ENCODE data around the gene LSAMP. TPM values are rescaled to one million over a fixed set of nuclear protein-coding genes. Genes with fewer than 3 reads are reported as not detected.

The LSAMP gene
- total and polyA plus RNA-seq, 2 of the 4 experiments (the other 2 are of a cell fraction) = 7.9 to 8.0 TPM

GRCh38 chr3:115822579-115822978 lies 622.7 kb downstream of the LSAMP start:
- H2AK9ac ChIP-seq (replicated peaks; ENCODE audit: low read depth, low read length, poor library complexity) = no peak overlapping the region
- no peak overlapping the region for H2BK120ac ChIP-seq (ENCODE audit: low read depth, low read length)
- H3K4me2 ChIP-seq (ENCODE audit: low read depth, low read length) = no peak overlapping the region
- WGBS, 2 experiments (ENCODE audit: extremely low coverage in 2 of 2, insufficient read length in 1 of 2) = no CpG with 5 or more reads among the region's 3 CpGs
- in situ Hi-C loops (cut with MboI; ENCODE audit: low sequenced_read_pairs) = loop anchor here (25.0 kb wide), 2 partner anchors 985 to 1460 kb away; no protein-coding TSS in a partner anchor
- H2BK5ac ChIP-seq (ENCODE audit: low read depth, low read length, poor library complexity, severe bottlenecking) = no peak overlapping the region
- CTCF ChIA-PET = interaction anchor here (1.2 kb wide), 1 partner anchor 15 kb away, joined by 3 read pairs; no protein-coding TSS in a partner anchor
- H3K9ac ChIP-seq (ENCODE audit: low read depth, low read length) = no peak overlapping the region
- POLR2A ChIA-PET (ENCODE audit: unreplicated experiment) = interaction anchor here (0.7 kb wide), 1 partner anchor 103 kb away, joined by 25 read pairs; no protein-coding TSS in a partner anchor
- no peak overlapping the region for H3K56ac ChIP-seq (ENCODE audit: extremely low read depth, insufficient read depth, low read length)
- H3K18ac ChIP-seq (ENCODE audit: low read depth, low read length) = no peak overlapping the region
- H3K36me3 ChIP-seq (ENCODE audit: control insufficient read depth, insufficient read depth, low read length) = no peaks in the 10 kb centered on the region
- H3K14ac ChIP-seq (replicated peaks; ENCODE audit: low read depth, low read length) = no peak overlapping the region
- H3K79me1 ChIP-seq (ENCODE audit: low read depth in 1 of 2, low read length in 2 of 2) = no peaks in the 10 kb centered on the region
- TF ChIP-seq MAZ (IDR thresholded peaks at IDR 0.05; ENCODE audit: borderline replicate concordance, low read depth, low read length) (no peak), CHD1 (IDR thresholded peaks at IDR 0.05; ENCODE audit: low read depth, low read length) (no peak), BHLHE40 (IDR thresholded peaks at IDR 0.05; ENCODE audit: low read depth, low read length) (no peak), RCOR1 (IDR thresholded peaks at IDR 0.05; ENCODE audit: insufficient replicate concordance, low read length) (no peak), MXI1 (IDR thresholded peaks at IDR 0.05; ENCODE audit: borderline replicate concordance, low read depth, low read length) (no peak), POLR2A (IDR thresholded peaks at IDR 0.05; ENCODE audit: low read depth, low read length) (no peak), SMC3 (IDR thresholded peaks at IDR 0.05; ENCODE audit: low read depth, low read length) (no peak), USF2 (IDR thresholded peaks at IDR 0.05; ENCODE audit: low read depth, low read length) (no peak)
- H3K9me3 ChIP-seq (ENCODE audit: control insufficient read depth, insufficient read depth, low read length) = no peaks in the 10 kb centered on the region
- H4K20me1 ChIP-seq (ENCODE audit: insufficient read depth, low read length) = no peaks in the 10 kb centered on the region
- no peak overlapping the region for H2AK5ac ChIP-seq (ENCODE audit: low read depth, low read length)
- no peaks in the 10 kb centered on the region for H3K9me1 ChIP-seq (ENCODE audit: insufficient read depth, low read length)
- H3K23ac ChIP-seq (ENCODE audit: low read depth, low read length) = no peak overlapping the region
- DNase-seq (peak; percentile 17), ATAC-seq (ENCODE audit: low read depth) (no peak)
- BruUV-seq (replicated peaks) = no TSS peak
- H3K4ac ChIP-seq (ENCODE audit: low read depth, low read length) = no peak overlapping the region
- intact Hi-C loops (cut with micrococcal nuclease) = loop anchor here (2.0 to 10.0 kb wide), 2 partner anchors 100 to 622 kb away; partner anchors contain the start of gene LSAMP
- no peak overlapping the region for H2AFZ ChIP-seq (replicated peaks; ENCODE audit: low read length, poor library complexity)
- H3K4me3 ChIP-seq (ENCODE audit: insufficient read depth, low read depth, low read length) = no peak overlapping the region
- dilution Hi-C loops (cut with HindIII; ENCODE audit: low sequenced_read_pairs, unreplicated experiment) = no loop called here
- no peaks in the 10 kb centered on the region for H3K27me3 ChIP-seq (ENCODE audit: control insufficient read depth, insufficient read depth, low read length)
- H4K8ac ChIP-seq (ENCODE audit: low read depth in 2 of 2, low read length in 2 of 2) = no peak overlapping the region
- H3K27ac ChIP-seq (ENCODE audit: insufficient read depth, low read length) = no peak overlapping the region
- no peak overlapping the region for H2BK20ac ChIP-seq (ENCODE audit: low read depth, low read length)
- no peak overlapping the region for H2BK15ac ChIP-seq (ENCODE audit: low read depth, low read length)
- no peak overlapping the region for H4K91ac ChIP-seq (ENCODE audit: insufficient read depth, low read depth, low read length)
- H3K4me1 ChIP-seq (ENCODE audit: control insufficient read depth, insufficient read depth, low read length) = no peaks in the 10 kb centered on the region
- H4K5ac ChIP-seq (ENCODE audit: low read depth, low read length) = no peak overlapping the region
